BLaER1 (cell line): ENCODE data around the gene FRMD1.
A peak's percentile ranks its signal among the peaks of the same experiment; 100 is the strongest.

Experiments
- H3K27ac ChIP-seq: shearing (Covaris generic); formaldehyde crosslinking; 2 replicates; pipeline ENCODE4 v1.8.1; 2022
- H3K27me3 ChIP-seq: shearing (Covaris generic); formaldehyde crosslinking; 2 replicates; pipeline ENCODE4 v1.8.1; 2022
- H3K36me3 ChIP-seq: shearing (Covaris generic); formaldehyde crosslinking; 2 replicates; pipeline ENCODE4 v1.8.1; 2022
- H3K4me1 ChIP-seq: shearing (Covaris generic); formaldehyde crosslinking; 2 replicates; pipeline ENCODE4 v1.8.1; 2022
- H3K4me2 ChIP-seq: shearing (Covaris generic); formaldehyde crosslinking; 2 replicates; pipeline ENCODE4 v1.8.1; 2022
- H3K4me3 ChIP-seq: shearing (Covaris generic); formaldehyde crosslinking; 2 replicates; pipeline ENCODE4 v1.8.1; 2022
- H3K9ac ChIP-seq: shearing (Covaris generic); formaldehyde crosslinking; 2 replicates; pipeline ENCODE4 v1.8.1; 2022
- H3K9me3 ChIP-seq: shearing (Covaris generic); formaldehyde crosslinking; 2 replicates; pipeline ENCODE4 v1.8.1; 2022
- H4K20me1 ChIP-seq: shearing (Covaris generic); formaldehyde crosslinking; 2 replicates; pipeline ENCODE4 v1.8.1; 2022
- Cebpa-rat ChIP-seq: shearing (Covaris generic); IDR thresholded peaks from 2 replicates; pipeline ENCODE4 v1.8.1; 2022

Gene FRMD1

GRCh38 chr6:168078943-168079405 lies at the start of gene FRMD1:
Gene FRMD1 (minus strand): TSS chr6:168079212. CDS start chr6:168079094, 118 bp downstream.
- no peak for TF ChIP-seq Cebpa-rat
- Histone ChIP-seq H3K9ac (no peak within 1 kb of the TSS), H3K4me1 (peaks cover 69% of the 10 kb centered on the region), H3K4me3 (no peak within 1 kb of the TSS), H3K27me3 (no peaks in the 10 kb centered on the region), H3K27ac (peak within 1 kb of the TSS; percentile 45), H4K20me1 (no peaks in the 10 kb centered on the region), H3K36me3 (no peaks in the 10 kb centered on the region), H3K4me2 (peak within 1 kb of the TSS; percentile 55), H3K9me3 (peaks cover 41% of the 10 kb centered on the region)

- Histone ChIP-seq H3K9me3 (no peaks in the 10 kb centered on the region), H3K9ac (no peak overlapping the region), H3K4me2 (no peak overlapping the region), H3K27ac (no peak overlapping the region), H3K4me3 (no peak overlapping the region), H3K27me3 (no peaks in the 10 kb centered on the region), H3K36me3 (no peaks in the 10 kb centered on the region), H4K20me1 (no peaks in the 10 kb centered on the region), H3K4me1 (no peaks in the 10 kb centered on the region)
- TF ChIP-seq Cebpa-rat, result no peak
Observed at GRCh38 chr6:168128006-168128630, 49.1 kb upstream of the FRMD1 start.

GRCh38 chr6:168127384-168127868 lies 48.4 kb upstream of the FRMD1 start:
- Histone ChIP-seq H3K27me3 (no peaks in the 10 kb centered on the region), H3K4me1 (no peaks in the 10 kb centered on the region), H3K4me2 (no peak overlapping the region), H3K27ac (no peak overlapping the region), H3K9me3 (peaks cover 5% of the 10 kb centered on the region; the same call in 1 of the 2 replicates), H3K9ac (no peak overlapping the region), H3K36me3 (no peaks in the 10 kb centered on the region), H4K20me1 (no peaks in the 10 kb centered on the region), H3K4me3 (no peak overlapping the region)
- no peak for TF ChIP-seq Cebpa-rat

GRCh38 chr6:168126566-168127383 lies 47.8 kb upstream of the FRMD1 start:
- no peak for TF ChIP-seq Cebpa-rat
- H3K27me3 ChIP-seq, result no peaks in the 10 kb centered on the region
- peaks cover 7% of the 10 kb centered on the region; the same call in 1 of the 2 replicates for H3K9me3 ChIP-seq

GRCh38 chr6:168125429-168126001 lies 46.5 kb upstream of the FRMD1 start:
- TF ChIP-seq Cebpa-rat, result no peak
- H3K4me1 ChIP-seq, result no peaks in the 10 kb centered on the region
- H3K27ac ChIP-seq, result no peak overlapping the region
- H3K36me3 ChIP-seq, result no peaks in the 10 kb centered on the region
- no peaks in the 10 kb centered on the region for H3K27me3 ChIP-seq
- no peak overlapping the region for H3K9ac ChIP-seq
- peaks cover 7% of the 10 kb centered on the region; the same call in 1 of the 2 replicates for H3K9me3 ChIP-seq
- H4K20me1 ChIP-seq, result no peaks in the 10 kb centered on the region
- no peak overlapping the region for H3K4me3 ChIP-seq
- H3K4me2 ChIP-seq, result no peak overlapping the region

More at GRCh38 chr6:168126566-168127383, 47.8 kb upstream of the FRMD1 start:
- no peak overlapping the region for H3K4me2 ChIP-seq
- H3K27ac ChIP-seq, result no peak overlapping the region
- H3K4me3 ChIP-seq, result no peak overlapping the region
- H4K20me1 ChIP-seq, result no peaks in the 10 kb centered on the region
- no peaks in the 10 kb centered on the region for H3K36me3 ChIP-seq
- H3K9ac ChIP-seq, result no peak overlapping the region
- no peaks in the 10 kb centered on the region for H3K4me1 ChIP-seq

GRCh38 chr6:168124921-168125320 lies 45.9 kb upstream of the FRMD1 start:
- TF ChIP-seq Cebpa-rat, result no peak
- H3K4me1 ChIP-seq, result no peaks in the 10 kb centered on the region

GRCh38 chr6:168124158-168124557 lies 45.1 kb upstream of the FRMD1 start:
- Histone ChIP-seq H3K9ac (no peak overlapping the region), H3K9me3 (peaks cover 7% of the 10 kb centered on the region; the same call in 1 of the 2 replicates), H3K27ac (no peak overlapping the region), H3K4me2 (no peak overlapping the region), H4K20me1 (no peaks in the 10 kb centered on the region), H3K36me3 (no peaks in the 10 kb centered on the region), H3K27me3 (no peaks in the 10 kb centered on the region), H3K4me1 (no peaks in the 10 kb centered on the region), H3K4me3 (no peak overlapping the region)
- TF ChIP-seq Cebpa-rat, result no peak

More at GRCh38 chr6:168124921-168125320, 45.9 kb upstream of the FRMD1 start:
- Histone ChIP-seq H3K9ac (no peak overlapping the region), H3K27me3 (no peaks in the 10 kb centered on the region), H3K9me3 (peaks cover 7% of the 10 kb centered on the region; the same call in 1 of the 2 replicates), H3K36me3 (no peaks in the 10 kb centered on the region), H3K4me3 (no peak overlapping the region), H3K4me2 (no peak overlapping the region), H3K27ac (no peak overlapping the region), H4K20me1 (no peaks in the 10 kb centered on the region)

GRCh38 chr6:168123165-168123911 lies 44.3 kb upstream of the FRMD1 start:
- H3K4me2 ChIP-seq, result no peak overlapping the region
- H3K27me3 ChIP-seq, result no peaks in the 10 kb centered on the region
- no peaks in the 10 kb centered on the region for H4K20me1 ChIP-seq
- peaks cover 7% of the 10 kb centered on the region; the same call in 1 of the 2 replicates for H3K9me3 ChIP-seq
- H3K36me3 ChIP-seq, result no peaks in the 10 kb centered on the region
- H3K4me1 ChIP-seq, result no peaks in the 10 kb centered on the region
- no peak overlapping the region for H3K27ac ChIP-seq
- no peak overlapping the region for H3K9ac ChIP-seq
- no peak overlapping the region for H3K4me3 ChIP-seq
- no peak for TF ChIP-seq Cebpa-rat

- no peaks in the 10 kb centered on the region for H4K20me1 ChIP-seq
- H3K27me3 ChIP-seq, result no peaks in the 10 kb centered on the region
- H3K4me3 ChIP-seq, result no peak overlapping the region
- H3K9me3 ChIP-seq, result peaks cover 7% of the 10 kb centered on the region; the same call in 1 of the 2 replicates
- H3K4me1 ChIP-seq, result no peaks in the 10 kb centered on the region
- H3K4me2 ChIP-seq, result no peak overlapping the region
- no peak overlapping the region for H3K27ac ChIP-seq
- H3K9ac ChIP-seq, result no peak overlapping the region
- no peaks in the 10 kb centered on the region for H3K36me3 ChIP-seq
- TF ChIP-seq Cebpa-rat, result no peak
Observed at GRCh38 chr6:168122521-168122920, 43.5 kb upstream of the FRMD1 start.
